ENCODE measurements around the gene MYH3.

Gene MYH3

GRCh38 chr17:10605221-10605783, 51.8 kb downstream of the MYH3 start:
- no peak for TF ChIP-seq CTCF (IDR thresholded peaks at IDR 0.05; ENCODE audit: low read depth, low read length)
- no peak overlapping the region for H3K4me3 ChIP-seq (ENCODE audit: low read depth, low read length)

GRCh38 chr17:10604521-10604920, 52.6 kb downstream of the MYH3 start:
- H3K4me3 ChIP-seq (ENCODE audit: low read depth, low read length): no peak overlapping the region
- TF ChIP-seq CTCF (IDR thresholded peaks at IDR 0.05; ENCODE audit: low read depth, low read length): no peak

- TF ChIP-seq CTCF (IDR thresholded peaks at IDR 0.05; ENCODE audit: low read depth, low read length): no peak
Observed at GRCh38 chr17:10603931-10604330, 53.2 kb downstream of the MYH3 start.

GRCh38 chr17:10600571-10600970, 56.5 kb downstream of the MYH3 start:
- H3K4me3 ChIP-seq (ENCODE audit: low read depth, low read length): no peak overlapping the region
- TF ChIP-seq CTCF (IDR thresholded peaks at IDR 0.05; ENCODE audit: low read depth, low read length): no peak

More at GRCh38 chr17:10603931-10604330, 53.2 kb downstream of the MYH3 start:
- H3K4me3 ChIP-seq (ENCODE audit: low read depth, low read length): no peak overlapping the region

- no peak for TF ChIP-seq CTCF (IDR thresholded peaks at IDR 0.05; ENCODE audit: low read depth, low read length)
Observed at GRCh38 chr17:10598621-10599020, 58.5 kb downstream of the MYH3 start.

GRCh38 chr17:10589553-10590145, 67.5 kb downstream of the MYH3 start:
- no peak overlapping the region for H3K4me3 ChIP-seq (ENCODE audit: low read depth, low read length)
- no peak for TF ChIP-seq CTCF (IDR thresholded peaks at IDR 0.05; ENCODE audit: low read depth, low read length)

More at GRCh38 chr17:10598621-10599020, 58.5 kb downstream of the MYH3 start:
- H3K4me3 ChIP-seq (ENCODE audit: low read depth, low read length): no peak overlapping the region

- no peak for TF ChIP-seq CTCF (IDR thresholded peaks at IDR 0.05; ENCODE audit: low read depth, low read length)
- H3K4me3 ChIP-seq (ENCODE audit: low read depth, low read length): no peak overlapping the region
Observed at GRCh38 chr17:10585529-10585928, 71.6 kb downstream of the MYH3 start.

Measured in WI38 (cell line).